HG02623 (cell line): ENCODE data around the gene DNASE2.
A peak's percentile ranks its signal among the peaks of the same experiment; 100 is the strongest.

Experiments
- ATAC-seq: cut with Tn5 transposase; IDR thresholded peaks from one replicate; pipeline ENCODE4 v1.9.1; 2021; ENCODE audit warnings: moderate library complexity; ENCODE audit not compliant: unreplicated experiment

The DNASE2 gene

GRCh38 chr19:12886969-12887747, 5.9 kb upstream of the DNASE2 start, which contains the start of gene KLF1:
TSS of gene KLF1 (minus strand) at chr19:12887201. CDS start at chr19:12887140, 61 bp downstream.
- ATAC-seq: no peak

- no peak for ATAC-seq
Observed at GRCh38 chr19:12886651-12886968, 5.4 kb upstream of the DNASE2 start.

- no peak for ATAC-seq
Observed at GRCh38 chr19:12885749-12886650, 4.8 kb upstream of the DNASE2 start.

- no peak for ATAC-seq
Observed at GRCh38 chr19:12884926-12885748, 3.9 kb upstream of the DNASE2 start.

GRCh38 chr19:12884627-12884925, 3.3 kb upstream of the DNASE2 start:
- ATAC-seq: no peak

- ATAC-seq: no peak
Observed at GRCh38 chr19:12884202-12884601, 3.0 kb upstream of the DNASE2 start.

- ATAC-seq: no peak
Observed at GRCh38 chr19:12882589-12882988, 1.3 kb upstream of the DNASE2 start.

GRCh38 chr19:12880551-12881171, 588 bp downstream of the DNASE2 start:
- ATAC-seq: peak; percentile 10

GRCh38 chr19:12875086-12875485, 6.2 kb downstream of the DNASE2 start:
- no peak for ATAC-seq

- ATAC-seq: no peak
Observed at GRCh38 chr19:12873891-12874745, 7.1 kb downstream of the DNASE2 start.

- no peak for ATAC-seq
Observed at GRCh38 chr19:12872941-12873890, 8.0 kb downstream of the DNASE2 start.

- ATAC-seq: no peak
Observed at GRCh38 chr19:12872255-12872654, 9.0 kb downstream of the DNASE2 start.

- ATAC-seq: no peak
Observed at GRCh38 chr19:12871681-12872080, 9.6 kb downstream of the DNASE2 start.

GRCh38 chr19:12868540-12869112, 12.6 kb downstream of the DNASE2 start:
- ATAC-seq: no peak

GRCh38 chr19:12867120-12868099, 13.8 kb downstream of the DNASE2 start:
- ATAC-seq: no peak

GRCh38 chr19:12866416-12867119, 14.7 kb downstream of the DNASE2 start:
- ATAC-seq: no peak
